ENCODE results near the gene LRRC25. TPM values are rescaled to one million over a fixed set of nuclear protein-coding genes. Genes with fewer than 3 reads are reported as not detected.
"Not testable (repeated sequence)": the region's sequence is repeated elsewhere in the genome, so short reads cannot be mapped to it uniquely, and the experiment has no call there.

Gene LRRC25
- total RNA-seq, 1 donor from 2014 or later, result not detected

GRCh38 chr19:18405754-18406153, 8.3 kb upstream of the LRRC25 start:
- not testable (repeated sequence) for DNase-seq (ENCODE audit: low read depth)

GRCh38 chr19:18402455-18403248, 5.2 kb upstream of the LRRC25 start:
- not testable (repeated sequence) for DNase-seq (ENCODE audit: low read depth)

DNA sequence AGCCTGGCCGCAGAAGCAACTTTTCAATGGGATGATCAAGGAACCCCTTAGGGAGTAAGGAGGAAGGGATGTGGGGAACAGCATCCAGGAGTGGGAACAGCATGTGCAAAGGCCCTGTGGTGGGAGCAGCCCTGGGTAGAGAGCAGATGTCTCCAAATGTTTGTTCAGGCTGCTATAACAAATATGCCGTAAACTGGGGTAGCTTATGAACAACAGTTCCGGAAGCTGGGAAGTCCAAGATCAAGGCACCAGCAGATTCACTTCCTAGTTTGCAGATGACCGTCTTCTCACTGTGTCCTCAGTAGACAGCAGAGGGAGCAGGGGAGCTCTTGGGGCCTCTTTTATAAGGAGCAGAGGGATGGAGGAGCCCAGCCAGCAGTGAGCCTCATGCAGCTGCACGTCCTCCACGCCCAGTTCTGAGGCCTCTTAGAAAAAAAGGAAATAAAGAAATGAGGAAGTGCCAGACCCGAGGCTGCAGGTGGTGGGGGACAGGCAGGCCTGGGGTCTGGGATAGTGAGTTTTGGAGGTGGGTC, 4.2 kb upstream of the LRRC25 start:
- peak; percentile 53 for DNase-seq (ENCODE audit: low read depth)

GRCh38 chr19:18399008-18399407, 1.6 kb upstream of the LRRC25 start:
- no peak for DNase-seq (ENCODE audit: low read depth)

DNA sequence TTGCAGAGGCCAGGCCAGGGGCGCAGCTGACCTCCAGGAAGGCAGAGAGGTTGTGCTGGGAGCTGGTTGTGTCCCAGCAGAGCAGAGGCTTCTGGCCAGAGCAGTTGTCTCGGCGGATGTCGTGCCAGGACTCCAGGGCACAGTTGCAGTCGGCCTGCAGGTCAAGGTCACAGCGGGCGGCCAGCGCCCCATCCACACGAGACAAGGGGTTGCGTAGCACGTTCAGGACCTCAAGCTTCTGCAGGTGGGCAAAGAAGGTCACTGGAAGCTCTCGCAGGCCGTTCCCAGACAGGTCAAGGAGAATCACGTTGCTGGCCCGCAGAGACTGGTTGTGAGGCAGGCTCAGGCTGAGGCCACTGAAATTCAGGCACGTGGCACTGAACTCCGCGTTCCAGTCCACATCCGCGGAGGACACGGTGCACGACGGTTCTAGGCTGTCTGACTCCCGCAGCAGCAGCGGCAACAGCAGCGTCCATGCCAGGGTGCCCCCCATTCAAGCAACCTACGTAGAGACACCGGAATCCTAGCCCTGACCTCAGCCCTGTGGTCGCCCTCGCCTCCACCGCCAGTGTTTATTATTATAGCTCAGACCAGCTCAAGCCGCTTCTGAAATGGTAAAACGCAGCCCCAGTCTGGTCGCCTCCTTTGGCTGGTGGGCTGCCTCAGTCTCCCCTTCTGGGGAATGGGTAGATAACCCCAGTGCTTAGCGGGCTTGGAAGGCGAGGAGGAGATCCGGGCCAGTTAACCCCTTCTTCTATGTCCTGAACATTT, 766 bp downstream of the LRRC25 start:
- DNase-seq (ENCODE audit: low read depth), result no peak

- no peak for DNase-seq (ENCODE audit: low read depth)
These were observed 3.6 kb downstream of the LRRC25 start for GRCh38 chr19:18393836-18394235.

GRCh38 chr19:18392926-18393325, 4.5 kb downstream of the LRRC25 start:
- no peak for DNase-seq (ENCODE audit: low read depth)

DNA sequence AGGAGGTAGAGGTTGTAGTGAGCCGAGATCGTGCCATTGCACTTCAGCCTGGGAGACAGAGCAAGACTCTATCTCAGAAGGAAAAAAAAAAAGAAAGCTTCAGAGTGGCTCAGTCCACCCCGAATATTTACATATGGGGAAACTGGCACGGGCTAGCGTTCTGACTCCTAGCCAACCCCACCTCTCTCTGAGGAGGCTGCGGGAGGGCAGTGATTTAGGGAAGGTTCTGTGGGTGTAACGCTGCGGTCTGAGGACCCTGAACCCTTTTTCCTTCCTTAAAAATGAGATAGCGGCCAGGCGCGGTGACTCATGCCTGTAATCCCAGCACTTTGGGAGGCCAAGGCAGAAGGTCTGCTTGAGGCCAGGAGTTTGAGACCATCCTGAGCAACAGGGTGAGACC, 5.0 kb downstream of the LRRC25 start:
- DNase-seq (ENCODE audit: low read depth), result no peak

DNA sequence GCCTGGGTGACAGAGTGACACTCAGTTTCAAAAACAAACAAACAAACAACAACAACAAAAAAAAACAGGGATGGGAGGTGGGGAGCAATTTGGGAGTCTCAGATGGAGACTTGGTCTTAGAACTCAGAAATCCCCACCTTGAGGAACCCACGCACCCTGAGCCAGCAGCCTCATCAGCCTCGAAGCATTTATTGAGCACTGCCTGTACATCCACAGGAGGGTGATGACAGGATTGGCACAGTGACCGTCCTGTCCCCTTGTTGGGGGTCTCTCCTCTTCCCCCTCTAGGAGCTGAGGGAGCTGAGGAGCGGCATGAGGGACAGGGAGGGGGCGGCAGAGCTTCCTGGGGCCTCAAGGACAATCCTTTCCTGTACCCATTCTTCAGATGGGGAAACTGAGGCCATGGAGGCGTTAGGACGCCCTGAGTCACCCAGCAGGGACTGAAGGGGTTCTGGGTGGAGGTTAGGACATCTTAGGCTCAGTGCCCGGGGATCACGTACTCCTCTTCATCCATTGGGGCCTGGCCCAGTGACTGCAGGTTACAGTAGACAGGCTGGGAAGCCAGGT, 5.8 kb downstream of the LRRC25 start:
- DNase-seq (ENCODE audit: low read depth), result no peak

- DNase-seq (ENCODE audit: low read depth), result no peak
These were observed 7.1 kb downstream of the LRRC25 start for GRCh38 chr19:18390065-18390907.

GRCh38 chr19:18389726-18390064, 7.7 kb downstream of the LRRC25 start:
- no peak for DNase-seq (ENCODE audit: low read depth)

- DNase-seq (ENCODE audit: low read depth), result no peak
These were observed 8.3 kb downstream of the LRRC25 start for GRCh38 chr19:18388960-18389725.

DNA sequence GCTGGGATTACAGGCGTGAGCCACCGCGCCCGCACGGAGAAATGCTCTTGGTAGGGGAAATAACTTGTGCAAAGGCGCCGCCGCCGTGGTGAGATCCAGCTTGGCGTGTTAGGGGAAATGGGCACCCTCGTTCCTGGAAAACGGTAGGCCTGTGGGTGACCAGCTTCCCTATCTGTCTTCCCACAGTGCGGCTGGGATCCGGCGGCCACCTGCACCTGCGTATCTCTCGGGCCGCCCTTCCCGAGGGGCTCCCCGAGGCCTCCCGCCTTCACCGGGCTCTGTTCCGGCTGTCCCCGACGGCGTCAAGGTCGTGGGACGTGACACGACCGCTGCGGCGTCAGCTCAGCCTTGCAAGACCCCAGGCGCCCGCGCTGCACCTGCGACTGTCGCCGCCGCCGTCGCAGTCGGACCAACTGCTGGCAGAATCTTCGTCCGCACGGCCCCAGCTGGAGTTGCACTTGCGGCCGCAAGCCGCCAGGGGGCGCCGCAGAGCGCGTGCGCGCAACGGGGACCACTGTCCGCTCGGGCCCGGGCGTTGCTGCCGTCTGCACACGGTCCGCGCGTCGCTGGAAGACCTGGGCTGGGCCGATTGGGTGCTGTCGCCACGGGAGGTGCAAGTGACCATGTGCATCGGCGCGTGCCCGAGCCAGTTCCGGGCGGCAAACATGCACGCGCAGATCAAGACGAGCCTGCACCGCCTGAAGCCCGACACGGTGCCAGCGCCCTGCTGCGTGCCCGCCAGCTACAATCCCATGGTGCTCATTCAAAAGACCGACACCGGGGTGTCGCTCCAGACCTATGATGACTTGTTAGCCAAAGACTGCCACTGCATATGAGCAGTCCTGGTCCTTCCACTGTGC, 9.1 kb downstream of the LRRC25 start:
- DNase-seq (ENCODE audit: low read depth), result no peak

- DNase-seq (ENCODE audit: low read depth), result peak; percentile 89
These were observed 10.7 kb downstream of the LRRC25 start for GRCh38 chr19:18386543-18387271.

GRCh38 chr19:18385675-18386542, 11.5 kb downstream of the LRRC25 start, which contains the start of gene GDF15:
TSS of gene GDF15 (plus strand) at chr19:18386158. CDS start at chr19:18386190, 32 bp downstream.
- peak; percentile 91 for DNase-seq (ENCODE audit: low read depth)

DNA sequence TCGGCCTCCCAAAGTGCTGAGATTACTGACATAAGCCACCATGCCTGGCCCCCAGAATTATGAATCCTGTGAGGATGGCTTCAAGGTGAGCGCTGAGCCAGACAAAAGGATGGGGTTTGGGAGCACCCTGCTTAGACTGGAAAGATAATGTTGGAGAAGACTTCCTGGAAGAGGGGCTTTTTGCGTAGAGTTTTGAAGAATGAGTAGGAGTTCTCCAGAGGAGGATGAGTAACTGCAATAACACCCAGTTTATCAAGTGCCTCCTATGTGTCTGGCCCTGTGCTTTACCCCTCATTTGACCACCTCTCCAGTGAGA, 12.1 kb downstream of the LRRC25 start:
- DNase-seq (ENCODE audit: low read depth), result no peak

GRCh38 chr19:18384775-18385174, 12.6 kb downstream of the LRRC25 start:
- DNase-seq (ENCODE audit: low read depth), result no peak

GRCh38 chr19:18383622-18384021, 13.8 kb downstream of the LRRC25 start:
- not testable (repeated sequence) for DNase-seq (ENCODE audit: low read depth)

Measured in myocyte (in vitro differentiated cells).